Panc1 (cell line): ENCODE data around the gene KCND1. TPM values are rescaled to one million over a fixed set of nuclear protein-coding genes. Genes with fewer than 3 reads are reported as not detected.

Source experiments
- ATAC-seq: fragments of 200-7000 bp; cut with Tn5 transposase; 2 replicates; pipeline ENCODE4 v1.9.1; 2020; ENCODE audit warnings: mild to moderate bottlenecking, moderate library complexity
- BruUV-seq: library from RNA; stranded (reverse); fragments of 400-500 nt; replicated peaks from 2 replicates; lab custom pipeline; 2021; lab: Mats Ljungman, UMichigan
- CTCF ChIA-PET: fragments of 300-600 bp; sonication (Branson Sonifier 250); formaldehyde crosslinking; loops from one replicate; lab custom pipeline; 2022; ENCODE audit warnings: antibody characterized with exemption; lab: Charles Lee
- POLR2A ChIA-PET: fragments of 300-600 bp; sonication (Branson Sonifier 250); formaldehyde crosslinking; loops from one replicate; lab custom pipeline; 2022; ENCODE audit warnings: antibody characterized with exemption; lab: Charles Lee
- DNase-seq: peaks from one replicate; pipeline ENCODE4 v3.0.0-alpha.2; 2010; ENCODE audit warnings: low read depth, low spot score
- H3K27ac ChIP-seq: 2 replicates; pipeline ENCODE4 v1.5.1; 2011; ENCODE audit warnings: mild to moderate bottlenecking, low read length, inconsistent platforms
- H3K27me3 ChIP-seq: fragments of 200-500 bp; sonication (Bioruptor generic); 2 replicates; pipeline ENCODE4 v1.6.0; 2014; ENCODE audit warnings: low read length, inconsistent platforms; ENCODE audit not compliant: control insufficient read depth, insufficient read depth
- H3K36me3 ChIP-seq: fragments of 200-500 bp; sonication (Bioruptor generic); 2 replicates; pipeline ENCODE4 v1.5.1; 2014; ENCODE audit warnings: inconsistent platforms, mild to moderate bottlenecking, low read length, moderate library complexity; ENCODE audit not compliant: control insufficient read depth, insufficient read depth
- H3K4me1 ChIP-seq: 2 replicates; pipeline ENCODE4 v1.5.1; 2011; ENCODE audit warnings: inconsistent platforms, mild to moderate bottlenecking, low read length, moderate library complexity; ENCODE audit not compliant: control insufficient read depth, insufficient read depth
- H3K4me3 ChIP-seq, 2 experiments: 2 replicates each; pipeline ENCODE4 v1.5.1; 2011 to 2012; ENCODE audit warnings: low read depth in 2 of 2, low read length in 2 of 2, mild to moderate bottlenecking in 2 of 2, inconsistent platforms in 1 of 2, moderate library complexity in 1 of 2
- H3K9me3 ChIP-seq: fragments of 200-500 bp; sonication (Bioruptor generic); 2 replicates; pipeline ENCODE4 v1.5.1; 2014; ENCODE audit warnings: low read depth, mild to moderate bottlenecking, inconsistent platforms, low read length, moderate library complexity; ENCODE audit not compliant: control insufficient read depth, insufficient read depth
- POLR2AphosphoS5 ChIP-seq: IDR thresholded peaks from 2 replicates; pipeline ENCODE4 v1.6.1; 2012; ENCODE audit warnings: mild to moderate bottlenecking, low read depth, low read length, moderate library complexity
- SIN3A ChIP-seq: IDR thresholded peaks from 2 replicates; pipeline ENCODE4 v1.6.1; 2012; ENCODE audit warnings: low read depth, mild to moderate bottlenecking, low read length, moderate library complexity, borderline replicate concordance; ENCODE audit not compliant: insufficient read depth
- TCF7L2 ChIP-seq: IDR thresholded peaks from 2 replicates; pipeline ENCODE4 v1.6.1; 2011; ENCODE audit warnings: mild to moderate bottlenecking, low read depth, low read length, inconsistent platforms
- in situ Hi-C: cut with HindIII; loops from 2 replicates; pipeline ENCODE4 v1.10.0; 2016; ENCODE audit warnings: low sequenced_read_pairs, low pct_unique_long_range_greater_than_20kb
- intact Hi-C: fragments of 100-400 bp; cut with micrococcal nuclease; formaldehyde crosslinking; loops from one replicate; pipeline ENCODE4 v1.10.0; 2022; ENCODE audit not compliant: unreplicated experiment
- total RNA-seq: library from RNA; stranded (reverse); gene quantifications from one replicate; pipeline ENCODE4 v1.2.1, GENCODE V29; 2021; ENCODE audit not compliant: unreplicated experiment
- TF ChIP-seq, protein P1 (sequence below), 2 experiments: IDR thresholded peaks; 2 replicates each; pipeline ENCODE4 v1.6.1; 2011 to 2012; ENCODE audit warnings: low read depth in 2 of 2, control low read depth in 1 of 2, low read length in 1 of 2, mild to moderate bottlenecking in 1 of 2, moderate library complexity in 1 of 2; ENCODE audit not compliant: insufficient read depth in 1 of 2
- TF ChIP-seq, protein P2 (sequence below): fragments of 450-650 bp; IDR thresholded peaks from 2 replicates; pipeline ENCODE4 v1.5.1; 2017; ENCODE audit warnings: mild to moderate bottlenecking

Gene KCND1
- total RNA-seq, 1 experiment from 2014 or later, result 5.5 TPM

DNA sequence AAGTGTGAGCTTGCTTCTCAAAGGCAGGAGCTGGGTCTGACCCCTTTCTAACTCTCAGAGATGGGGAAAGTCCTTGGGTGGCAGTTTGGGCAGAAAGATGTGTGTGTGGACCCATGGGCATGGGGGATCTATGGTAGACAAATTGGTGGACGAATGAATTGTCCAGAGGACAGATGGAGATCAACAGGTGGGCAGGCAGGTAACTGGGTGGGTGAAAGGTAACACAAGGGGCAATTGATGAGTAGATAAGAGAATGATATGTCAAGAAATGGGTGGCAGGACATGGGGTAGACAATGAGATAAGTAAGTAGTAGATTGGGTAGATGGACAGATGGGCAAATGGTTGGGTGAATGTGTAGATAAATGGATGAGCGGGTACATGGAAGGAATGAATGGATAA is 2.9 kb upstream of the KCND1 start:
- ChIA-PET CTCF (no interaction called here), POLR2A (no interaction called here)
- ATAC-seq (no peak), DNase-seq (no peak)
- no peak overlapping the region for H3K4me3 ChIP-seq
- no peaks in the 10 kb centered on the region for H3K4me1 ChIP-seq
- no peaks in the 10 kb centered on the region for H3K27me3 ChIP-seq
- H3K36me3 ChIP-seq, result no peaks in the 10 kb centered on the region; the same call in 1 of the 2 replicates
- in situ Hi-C loops (no loop called here), intact Hi-C loops (loop anchor here (10.0 kb wide), 1 partner anchor 70 kb away; the partner anchor contains the start of gene TFE3)
- TF ChIP-seq POLR2AphosphoS5 (no peak), TCF7L2 (no peak), SIN3A (no peak)
- TF ChIP-seq, protein P1, sequence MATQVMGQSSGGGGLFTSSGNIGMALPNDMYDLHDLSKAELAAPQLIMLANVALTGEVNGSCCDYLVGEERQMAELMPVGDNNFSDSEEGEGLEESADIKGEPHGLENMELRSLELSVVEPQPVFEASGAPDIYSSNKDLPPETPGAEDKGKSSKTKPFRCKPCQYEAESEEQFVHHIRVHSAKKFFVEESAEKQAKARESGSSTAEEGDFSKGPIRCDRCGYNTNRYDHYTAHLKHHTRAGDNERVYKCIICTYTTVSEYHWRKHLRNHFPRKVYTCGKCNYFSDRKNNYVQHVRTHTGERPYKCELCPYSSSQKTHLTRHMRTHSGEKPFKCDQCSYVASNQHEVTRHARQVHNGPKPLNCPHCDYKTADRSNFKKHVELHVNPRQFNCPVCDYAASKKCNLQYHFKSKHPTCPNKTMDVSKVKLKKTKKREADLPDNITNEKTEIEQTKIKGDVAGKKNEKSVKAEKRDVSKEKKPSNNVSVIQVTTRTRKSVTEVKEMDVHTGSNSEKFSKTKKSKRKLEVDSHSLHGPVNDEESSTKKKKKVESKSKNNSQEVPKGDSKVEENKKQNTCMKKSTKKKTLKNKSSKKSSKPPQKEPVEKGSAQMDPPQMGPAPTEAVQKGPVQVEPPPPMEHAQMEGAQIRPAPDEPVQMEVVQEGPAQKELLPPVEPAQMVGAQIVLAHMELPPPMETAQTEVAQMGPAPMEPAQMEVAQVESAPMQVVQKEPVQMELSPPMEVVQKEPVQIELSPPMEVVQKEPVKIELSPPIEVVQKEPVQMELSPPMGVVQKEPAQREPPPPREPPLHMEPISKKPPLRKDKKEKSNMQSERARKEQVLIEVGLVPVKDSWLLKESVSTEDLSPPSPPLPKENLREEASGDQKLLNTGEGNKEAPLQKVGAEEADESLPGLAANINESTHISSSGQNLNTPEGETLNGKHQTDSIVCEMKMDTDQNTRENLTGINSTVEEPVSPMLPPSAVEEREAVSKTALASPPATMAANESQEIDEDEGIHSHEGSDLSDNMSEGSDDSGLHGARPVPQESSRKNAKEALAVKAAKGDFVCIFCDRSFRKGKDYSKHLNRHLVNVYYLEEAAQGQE (IDR thresholded peaks at IDR 0.05; ENCODE audit: insufficient read depth in 1 of 2, low read depth in 2 of 2, low read length in 1 of 2), result no peak
- TF ChIP-seq, protein P2, sequence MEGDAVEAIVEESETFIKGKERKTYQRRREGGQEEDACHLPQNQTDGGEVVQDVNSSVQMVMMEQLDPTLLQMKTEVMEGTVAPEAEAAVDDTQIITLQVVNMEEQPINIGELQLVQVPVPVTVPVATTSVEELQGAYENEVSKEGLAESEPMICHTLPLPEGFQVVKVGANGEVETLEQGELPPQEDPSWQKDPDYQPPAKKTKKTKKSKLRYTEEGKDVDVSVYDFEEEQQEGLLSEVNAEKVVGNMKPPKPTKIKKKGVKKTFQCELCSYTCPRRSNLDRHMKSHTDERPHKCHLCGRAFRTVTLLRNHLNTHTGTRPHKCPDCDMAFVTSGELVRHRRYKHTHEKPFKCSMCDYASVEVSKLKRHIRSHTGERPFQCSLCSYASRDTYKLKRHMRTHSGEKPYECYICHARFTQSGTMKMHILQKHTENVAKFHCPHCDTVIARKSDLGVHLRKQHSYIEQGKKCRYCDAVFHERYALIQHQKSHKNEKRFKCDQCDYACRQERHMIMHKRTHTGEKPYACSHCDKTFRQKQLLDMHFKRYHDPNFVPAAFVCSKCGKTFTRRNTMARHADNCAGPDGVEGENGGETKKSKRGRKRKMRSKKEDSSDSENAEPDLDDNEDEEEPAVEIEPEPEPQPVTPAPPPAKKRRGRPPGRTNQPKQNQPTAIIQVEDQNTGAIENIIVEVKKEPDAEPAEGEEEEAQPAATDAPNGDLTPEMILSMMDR, result no peak
- H3K9me3 ChIP-seq, result no peaks in the 10 kb centered on the region
- no TSS peak for BruUV-seq
- no peak overlapping the region for H3K27ac ChIP-seq

DNA sequence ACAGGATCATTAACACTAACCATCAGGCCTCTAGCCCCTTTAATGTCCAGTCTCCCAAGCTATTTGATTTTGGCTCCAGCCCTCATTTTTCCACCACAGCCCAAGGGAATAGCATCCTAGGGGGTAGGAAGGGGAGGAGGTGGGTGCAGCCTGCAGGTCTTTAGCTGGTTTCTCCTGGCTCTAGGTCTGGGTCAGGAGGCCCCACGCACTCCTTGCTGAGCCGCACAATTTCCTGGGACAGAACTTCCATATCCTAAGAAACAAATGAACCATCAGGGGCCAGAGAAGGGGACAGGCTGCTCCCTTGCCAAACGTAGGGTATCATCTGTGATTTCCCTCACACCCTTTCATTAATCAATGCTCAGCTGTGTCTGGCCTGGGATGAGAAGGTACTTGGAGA is 2.4 kb upstream of the KCND1 start:
- in situ Hi-C loops, result no loop called here
- POLR2A ChIA-PET, result no interaction called here
- no TSS peak for BruUV-seq
- Histone ChIP-seq H3K4me3 (no peak overlapping the region), H3K4me1 (no peaks in the 10 kb centered on the region), H3K27me3 (no peaks in the 10 kb centered on the region), H3K36me3 (no peaks in the 10 kb centered on the region; the same call in 1 of the 2 replicates), H3K27ac (no peak overlapping the region), H3K9me3 (no peaks in the 10 kb centered on the region)
- CTCF ChIA-PET, result no interaction called here
- no peak for ATAC-seq
- no peak for DNase-seq
- TF ChIP-seq TCF7L2 (no peak), POLR2AphosphoS5 (no peak), SIN3A (no peak)
- TF ChIP-seq, protein P2, result no peak
- TF ChIP-seq, protein P1 (IDR thresholded peaks at IDR 0.05; ENCODE audit: insufficient read depth in 1 of 2, low read depth in 2 of 2, low read length in 1 of 2), result no peak
- intact Hi-C loops, result loop anchor here (10.0 kb wide), 1 partner anchor 71 kb away; the partner anchor contains the start of gene TFE3
